Measurements from ENCODE around the gene SRSF7. TPM values are rescaled to one million over a fixed set of nuclear protein-coding genes. Genes with fewer than 3 reads are reported as not detected.

SRSF7 gene
- total RNA-seq, 1 donor from 2014 or later = 67.6 TPM

DNA sequence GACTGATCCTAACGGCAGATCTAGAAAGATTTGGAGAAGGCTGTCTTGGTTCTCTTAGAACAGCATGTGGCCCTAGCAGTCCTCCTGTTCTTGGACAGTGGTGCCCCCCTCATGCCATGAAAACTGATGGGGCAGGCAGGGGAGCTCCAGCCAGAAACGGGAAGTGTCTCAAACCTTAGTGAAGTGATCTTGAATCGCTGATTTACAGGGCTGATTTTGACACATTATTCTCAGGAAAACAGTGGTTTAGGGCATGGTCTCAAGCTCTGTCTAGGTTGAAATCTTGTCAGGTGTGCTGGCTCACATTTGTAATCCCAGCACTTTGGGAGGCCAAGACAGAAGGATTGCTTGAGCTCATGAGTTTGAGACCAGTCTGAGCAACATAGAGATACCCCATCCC lies 37.8 kb downstream of the SRSF7 start:
- H3K4me3 ChIP-seq (ENCODE audit: low read depth, low read length) = no peak overlapping the region
- H3K27me3 ChIP-seq (ENCODE audit: control insufficient read depth, insufficient read depth, low read length) = peaks cover 3% of the 10 kb centered on the region
- H3K36me3 ChIP-seq (ENCODE audit: control insufficient read depth, insufficient read depth, low read length) = no peaks in the 10 kb centered on the region
- TF ChIP-seq, protein P1, sequence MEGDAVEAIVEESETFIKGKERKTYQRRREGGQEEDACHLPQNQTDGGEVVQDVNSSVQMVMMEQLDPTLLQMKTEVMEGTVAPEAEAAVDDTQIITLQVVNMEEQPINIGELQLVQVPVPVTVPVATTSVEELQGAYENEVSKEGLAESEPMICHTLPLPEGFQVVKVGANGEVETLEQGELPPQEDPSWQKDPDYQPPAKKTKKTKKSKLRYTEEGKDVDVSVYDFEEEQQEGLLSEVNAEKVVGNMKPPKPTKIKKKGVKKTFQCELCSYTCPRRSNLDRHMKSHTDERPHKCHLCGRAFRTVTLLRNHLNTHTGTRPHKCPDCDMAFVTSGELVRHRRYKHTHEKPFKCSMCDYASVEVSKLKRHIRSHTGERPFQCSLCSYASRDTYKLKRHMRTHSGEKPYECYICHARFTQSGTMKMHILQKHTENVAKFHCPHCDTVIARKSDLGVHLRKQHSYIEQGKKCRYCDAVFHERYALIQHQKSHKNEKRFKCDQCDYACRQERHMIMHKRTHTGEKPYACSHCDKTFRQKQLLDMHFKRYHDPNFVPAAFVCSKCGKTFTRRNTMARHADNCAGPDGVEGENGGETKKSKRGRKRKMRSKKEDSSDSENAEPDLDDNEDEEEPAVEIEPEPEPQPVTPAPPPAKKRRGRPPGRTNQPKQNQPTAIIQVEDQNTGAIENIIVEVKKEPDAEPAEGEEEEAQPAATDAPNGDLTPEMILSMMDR (IDR thresholded peaks at IDR 0.05; ENCODE audit: insufficient read depth, low read length, poor library complexity, severe bottlenecking) = no peak
- no peak for DNase-seq (ENCODE audit: low read depth)

GRCh38 chr2:38712871-38713270 lies 38.3 kb downstream of the SRSF7 start:
- DNase-seq (ENCODE audit: low read depth) = no peak
- TF ChIP-seq, protein P1 (IDR thresholded peaks at IDR 0.05; ENCODE audit: insufficient read depth, low read length, poor library complexity, severe bottlenecking) = no peak

GRCh38 chr2:38712413-38712812 lies 38.7 kb downstream of the SRSF7 start:
- Histone ChIP-seq H3K36me3 (ENCODE audit: control insufficient read depth, insufficient read depth, low read length) (no peaks in the 10 kb centered on the region), H3K4me3 (ENCODE audit: low read depth, low read length) (no peak overlapping the region), H3K27me3 (ENCODE audit: control insufficient read depth, insufficient read depth, low read length) (peaks cover 3% of the 10 kb centered on the region)
- DNase-seq (ENCODE audit: low read depth) = no peak
- TF ChIP-seq, protein P1 (IDR thresholded peaks at IDR 0.05; ENCODE audit: insufficient read depth, low read length, poor library complexity, severe bottlenecking) = no peak

More at GRCh38 chr2:38712871-38713270, 38.3 kb downstream of the SRSF7 start:
- no peaks in the 10 kb centered on the region for H3K36me3 ChIP-seq (ENCODE audit: control insufficient read depth, insufficient read depth, low read length)
- no peak overlapping the region for H3K4me3 ChIP-seq (ENCODE audit: low read depth, low read length)
- peaks cover 3% of the 10 kb centered on the region for H3K27me3 ChIP-seq (ENCODE audit: control insufficient read depth, insufficient read depth, low read length)

DNA sequence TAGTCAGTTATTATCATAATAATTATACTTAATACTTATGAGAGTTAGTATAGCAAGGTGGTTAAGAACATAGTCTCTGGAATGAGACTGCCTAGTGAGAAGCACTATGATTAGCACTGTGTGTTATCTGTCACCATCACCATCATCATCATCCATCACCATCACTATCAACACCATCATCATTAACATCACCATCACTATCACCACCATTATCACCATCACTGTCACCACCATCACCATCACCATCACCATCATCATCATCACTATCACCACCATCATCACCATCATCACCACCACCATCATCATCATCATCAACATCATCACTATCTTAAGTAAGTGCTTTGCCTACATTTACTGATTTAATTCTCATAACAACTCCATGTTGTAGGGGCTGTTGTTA lies 39.6 kb downstream of the SRSF7 start:
- no peak for DNase-seq (ENCODE audit: low read depth)
- Histone ChIP-seq H3K4me3 (ENCODE audit: low read depth, low read length) (no peak overlapping the region), H3K27me3 (ENCODE audit: control insufficient read depth, insufficient read depth, low read length) (peaks cover 3% of the 10 kb centered on the region), H3K36me3 (ENCODE audit: control insufficient read depth, insufficient read depth, low read length) (no peaks in the 10 kb centered on the region)
- TF ChIP-seq, protein P1 (IDR thresholded peaks at IDR 0.05; ENCODE audit: insufficient read depth, low read length, poor library complexity, severe bottlenecking) = no peak

- peaks cover 5% of the 10 kb centered on the region for H3K27me3 ChIP-seq (ENCODE audit: control insufficient read depth, insufficient read depth, low read length)
- TF ChIP-seq, protein P1 (IDR thresholded peaks at IDR 0.05; ENCODE audit: insufficient read depth, low read length, poor library complexity, severe bottlenecking) = no peak
- DNase-seq (ENCODE audit: low read depth) = no peak
- H3K36me3 ChIP-seq (ENCODE audit: control insufficient read depth, insufficient read depth, low read length) = no peaks in the 10 kb centered on the region
- no peak overlapping the region for H3K4me3 ChIP-seq (ENCODE audit: low read depth, low read length)
Observed at GRCh38 chr2:38709567-38710194, 41.5 kb downstream of the SRSF7 start.

Data from kidney epithelial cell (primary cell).